Measurements from ENCODE around the gene ZNF584.

Gene ZNF584

DNA sequence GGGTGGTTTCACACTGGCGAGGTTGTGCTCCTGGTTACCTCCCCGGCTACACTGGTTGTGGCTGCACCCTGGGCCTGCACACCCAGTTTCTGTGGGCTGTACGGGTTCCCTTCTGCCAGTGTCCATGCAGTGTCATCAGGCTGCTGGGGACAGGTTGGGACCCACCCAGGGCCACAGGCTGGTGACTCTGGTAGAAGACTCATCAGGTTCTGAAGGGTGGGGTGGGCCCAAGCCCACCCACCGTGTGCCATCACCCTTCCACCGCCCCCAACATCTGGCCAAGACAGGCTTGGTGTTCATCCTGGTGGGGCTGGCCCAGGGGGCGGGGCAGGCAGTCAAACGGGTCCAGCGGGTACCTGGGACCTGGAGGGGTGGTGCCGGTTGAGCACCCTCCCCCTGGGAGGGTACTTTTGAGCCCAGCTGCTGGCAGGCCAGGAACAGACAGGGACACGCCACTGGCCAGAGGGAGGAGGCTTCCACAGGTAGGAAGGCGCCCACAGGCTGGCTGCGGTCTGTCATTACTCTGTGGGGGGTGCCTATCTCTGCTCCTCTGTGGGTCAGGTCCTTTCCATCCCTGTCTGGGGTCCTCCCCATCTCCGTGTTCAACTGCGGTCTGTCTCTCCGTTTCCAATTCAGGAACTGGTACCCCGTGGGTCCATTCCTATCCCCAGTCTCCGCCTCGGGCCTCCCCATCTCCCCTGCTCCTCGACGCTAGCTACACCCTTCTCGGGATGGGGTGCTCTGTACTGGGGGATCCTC is 13.1 kb upstream of the ZNF584 start, which contains the start of gene RNF225:
Gene RNF225 (plus strand): TSS at position 437 of the 759 bp plus-strand sequence. CDS start 434 bp downstream, outside the sequence.
- TF ChIP-seq, protein P1, sequence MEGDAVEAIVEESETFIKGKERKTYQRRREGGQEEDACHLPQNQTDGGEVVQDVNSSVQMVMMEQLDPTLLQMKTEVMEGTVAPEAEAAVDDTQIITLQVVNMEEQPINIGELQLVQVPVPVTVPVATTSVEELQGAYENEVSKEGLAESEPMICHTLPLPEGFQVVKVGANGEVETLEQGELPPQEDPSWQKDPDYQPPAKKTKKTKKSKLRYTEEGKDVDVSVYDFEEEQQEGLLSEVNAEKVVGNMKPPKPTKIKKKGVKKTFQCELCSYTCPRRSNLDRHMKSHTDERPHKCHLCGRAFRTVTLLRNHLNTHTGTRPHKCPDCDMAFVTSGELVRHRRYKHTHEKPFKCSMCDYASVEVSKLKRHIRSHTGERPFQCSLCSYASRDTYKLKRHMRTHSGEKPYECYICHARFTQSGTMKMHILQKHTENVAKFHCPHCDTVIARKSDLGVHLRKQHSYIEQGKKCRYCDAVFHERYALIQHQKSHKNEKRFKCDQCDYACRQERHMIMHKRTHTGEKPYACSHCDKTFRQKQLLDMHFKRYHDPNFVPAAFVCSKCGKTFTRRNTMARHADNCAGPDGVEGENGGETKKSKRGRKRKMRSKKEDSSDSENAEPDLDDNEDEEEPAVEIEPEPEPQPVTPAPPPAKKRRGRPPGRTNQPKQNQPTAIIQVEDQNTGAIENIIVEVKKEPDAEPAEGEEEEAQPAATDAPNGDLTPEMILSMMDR (conservative IDR thresholded peaks at IDR 0.05; ENCODE audit: low read depth, low read length) = no peak
- H3K4me2 ChIP-seq = no peak within 1 kb of the TSS
- H3K27me3 ChIP-seq (ENCODE audit: insufficient read depth, low read depth) = no peaks in the 10 kb centered on the region
- H3K4me1 ChIP-seq (ENCODE audit: low read depth, poor library complexity, severe bottlenecking) = peaks cover 13% of the 10 kb centered on the region
- H3K27ac ChIP-seq = no peak within 1 kb of the TSS
- H3K79me2 ChIP-seq (ENCODE audit: insufficient read depth, low read depth) = peaks cover 21% of the 10 kb centered on the region
- H3K9ac ChIP-seq = no peak within 1 kb of the TSS
- peaks cover 8% of the 10 kb centered on the region; the same call in 1 of the 2 replicates for H4K20me1 ChIP-seq (ENCODE audit: insufficient read depth)
- H3K36me3 ChIP-seq (ENCODE audit: insufficient read depth) = peaks cover 14% of the 10 kb centered on the region; the same call in 1 of the 2 replicates
- no peak within 1 kb of the TSS for H2AFZ ChIP-seq (ENCODE audit: low read depth)
- H3K4me3 ChIP-seq (IDR thresholded peaks at IDR 0.05; ENCODE audit: insufficient read depth, low read depth, low read length) = no peak within 1 kb of the TSS

DNA sequence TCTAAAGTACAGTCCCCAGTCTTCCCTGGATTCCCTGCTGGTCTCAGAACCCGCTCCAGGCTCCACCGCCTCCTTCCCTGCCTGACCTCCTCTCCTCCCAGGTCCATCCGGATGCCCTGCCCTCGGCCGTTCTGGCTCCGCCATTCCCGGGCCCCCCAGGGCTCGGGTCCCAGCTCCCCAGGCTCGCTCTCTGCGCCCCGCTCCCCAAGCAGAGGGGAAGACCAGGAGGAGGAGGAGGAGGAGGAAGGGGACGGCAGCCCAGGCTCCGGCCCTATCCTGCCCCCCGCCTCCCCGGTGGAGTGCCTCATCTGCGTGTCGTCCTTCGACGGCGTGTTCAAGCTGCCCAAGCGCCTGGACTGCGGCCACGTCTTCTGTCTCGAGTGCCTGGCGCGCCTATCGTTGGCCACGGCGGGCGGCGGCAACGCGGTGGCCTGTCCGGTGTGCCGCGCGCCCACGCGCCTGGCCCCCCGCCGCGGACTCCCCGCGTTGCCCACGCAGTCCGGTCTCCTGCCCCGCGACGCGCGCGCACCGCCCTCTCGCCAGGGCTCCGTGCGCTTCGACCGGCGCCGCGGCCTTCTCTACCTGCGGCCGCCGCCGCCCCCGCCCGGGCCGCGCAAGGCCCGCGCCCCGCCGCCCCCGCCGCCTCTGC is 12.3 kb upstream of the ZNF584 start:
- no peak overlapping the region for H3K9ac ChIP-seq
- H2AFZ ChIP-seq (ENCODE audit: low read depth) = no peak overlapping the region
- H3K27ac ChIP-seq = no peak overlapping the region
- TF ChIP-seq, protein P1 (conservative IDR thresholded peaks at IDR 0.05; ENCODE audit: low read depth, low read length) = no peak
- H4K20me1 ChIP-seq (ENCODE audit: insufficient read depth) = 0 out of 2 replicates have a peak, but pooled peaks cover under 1% of the 10 kb centered on the region
- H3K4me1 ChIP-seq (ENCODE audit: low read depth, poor library complexity, severe bottlenecking) = peaks cover 13% of the 10 kb centered on the region
- peaks cover 14% of the 10 kb centered on the region for H3K79me2 ChIP-seq (ENCODE audit: insufficient read depth, low read depth)
- H3K36me3 ChIP-seq (ENCODE audit: insufficient read depth) = peaks cover 10% of the 10 kb centered on the region; the same call in 1 of the 2 replicates
- no peak overlapping the region for H3K4me2 ChIP-seq
- H3K4me3 ChIP-seq (IDR thresholded peaks at IDR 0.05; ENCODE audit: insufficient read depth, low read depth, low read length) = no peak overlapping the region
- H3K27me3 ChIP-seq (ENCODE audit: insufficient read depth, low read depth) = no peaks in the 10 kb centered on the region

DNA sequence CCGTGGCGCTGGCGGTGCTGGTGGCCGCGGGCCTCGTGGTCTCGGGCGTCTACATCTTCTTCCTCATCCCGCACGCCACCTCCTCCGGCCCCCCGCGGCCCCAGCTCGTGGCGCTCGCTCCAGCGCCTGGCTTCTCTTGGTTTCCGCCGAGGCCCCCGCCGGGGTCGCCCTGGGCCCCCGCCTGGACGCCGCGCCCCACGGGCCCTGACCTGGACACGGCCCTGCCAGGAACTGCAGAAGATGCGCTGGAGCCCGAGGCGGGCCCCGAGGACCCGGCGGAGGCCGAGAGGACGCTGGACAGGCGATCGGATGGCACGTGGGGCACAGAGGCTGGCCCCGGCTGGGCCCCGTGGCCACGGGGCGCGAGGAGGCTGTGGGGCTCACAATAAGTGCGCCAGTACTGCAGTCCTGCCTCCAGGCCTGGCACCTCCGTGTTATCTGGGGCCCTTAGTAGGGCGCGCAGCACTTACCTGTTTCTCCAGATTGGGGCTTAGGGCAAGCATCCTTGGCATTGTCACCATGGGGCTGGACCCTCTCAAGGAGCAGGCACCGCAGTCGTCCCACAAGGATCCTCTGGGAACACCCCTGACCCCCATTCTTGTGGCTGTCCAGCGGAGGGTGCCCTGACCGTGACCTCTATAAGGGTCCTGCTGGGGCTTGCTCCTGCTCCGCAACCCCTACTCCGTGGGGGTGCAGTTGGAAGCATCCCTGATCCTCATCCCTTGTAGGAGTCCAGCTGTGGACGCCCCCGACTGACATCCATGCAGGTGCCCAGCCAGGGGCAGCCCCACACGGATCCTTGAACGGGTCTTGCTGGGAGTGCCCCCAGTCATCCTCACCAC is 11.5 kb upstream of the ZNF584 start:
- H2AFZ ChIP-seq (ENCODE audit: low read depth) = no peak overlapping the region
- H4K20me1 ChIP-seq (ENCODE audit: insufficient read depth) = no peaks in the 10 kb centered on the region
- H3K4me3 ChIP-seq (IDR thresholded peaks at IDR 0.05; ENCODE audit: insufficient read depth, low read depth, low read length) = no peak overlapping the region
- peaks cover 6% of the 10 kb centered on the region; the same call in 1 of the 2 replicates for H3K79me2 ChIP-seq (ENCODE audit: insufficient read depth, low read depth)
- H3K9ac ChIP-seq = no peak overlapping the region
- no peak overlapping the region for H3K27ac ChIP-seq
- peaks cover 9% of the 10 kb centered on the region; the same call in 1 of the 2 replicates for H3K36me3 ChIP-seq (ENCODE audit: insufficient read depth)
- H3K27me3 ChIP-seq (ENCODE audit: insufficient read depth, low read depth) = no peaks in the 10 kb centered on the region
- no peak overlapping the region for H3K4me2 ChIP-seq
- TF ChIP-seq, protein P1 (conservative IDR thresholded peaks at IDR 0.05; ENCODE audit: low read depth, low read length) = no peak
- H3K4me1 ChIP-seq (ENCODE audit: low read depth, poor library complexity, severe bottlenecking) = peaks cover 11% of the 10 kb centered on the region

DNA sequence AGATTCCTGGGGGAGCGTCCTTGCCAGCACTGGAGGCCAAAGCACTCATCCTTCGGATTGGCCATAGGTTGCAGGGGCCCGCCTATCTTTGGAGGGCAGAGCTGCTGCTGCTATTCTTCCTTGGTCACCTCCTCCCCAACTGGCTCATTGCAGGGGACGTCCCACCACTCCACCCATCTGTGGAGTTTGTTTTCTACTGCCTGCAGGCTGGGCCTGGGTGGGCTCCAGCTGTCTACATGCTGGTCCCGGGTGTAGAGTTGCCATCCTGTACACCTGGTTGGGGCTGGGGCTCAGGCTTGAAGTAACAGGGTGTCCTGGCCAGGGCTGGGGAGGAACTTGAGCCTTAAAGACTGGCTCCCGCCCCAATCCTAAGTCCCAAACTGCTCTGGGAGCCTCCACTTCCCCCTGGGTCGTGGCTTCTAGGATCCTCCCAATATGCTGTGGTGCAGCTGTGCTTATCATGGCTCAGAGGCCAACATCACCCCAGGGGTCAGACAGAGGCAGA is 10.9 kb upstream of the ZNF584 start:
- H4K20me1 ChIP-seq (ENCODE audit: insufficient read depth) = no peaks in the 10 kb centered on the region
- no peak overlapping the region for H3K9ac ChIP-seq
- peaks cover 5% of the 10 kb centered on the region; the same call in 1 of the 2 replicates for H3K36me3 ChIP-seq (ENCODE audit: insufficient read depth)
- TF ChIP-seq, protein P1 (conservative IDR thresholded peaks at IDR 0.05; ENCODE audit: low read depth, low read length) = no peak
- no peaks in the 10 kb centered on the region for H3K27me3 ChIP-seq (ENCODE audit: insufficient read depth, low read depth)
- no peaks in the 10 kb centered on the region for H3K79me2 ChIP-seq (ENCODE audit: insufficient read depth, low read depth)
- no peak overlapping the region for H3K4me3 ChIP-seq (IDR thresholded peaks at IDR 0.05; ENCODE audit: insufficient read depth, low read depth, low read length)
- no peak overlapping the region for H2AFZ ChIP-seq (ENCODE audit: low read depth)
- H3K4me1 ChIP-seq (ENCODE audit: low read depth, poor library complexity, severe bottlenecking) = peaks cover 13% of the 10 kb centered on the region
- no peak overlapping the region for H3K4me2 ChIP-seq
- no peak overlapping the region for H3K27ac ChIP-seq

Data from KMS-11 (cell line).